GM21447 (cell line): ENCODE data around the gene ASCC1.

Experiments
- ATAC-seq: cut with Tn5 transposase; IDR thresholded peaks from one replicate; pipeline ENCODE4 v1.9.1; 2021; ENCODE audit not compliant: unreplicated experiment

The ASCC1 gene

GRCh38 chr10:72105098-72105475 lies 111.0 kb downstream of the ASCC1 start:
- ATAC-seq = no peak

GRCh38 chr10:72104472-72105097 lies 111.5 kb downstream of the ASCC1 start:
- no peak for ATAC-seq

- no peak for ATAC-seq
Observed at GRCh38 chr10:72099600-72099921, 116.5 kb downstream of the ASCC1 start.

GRCh38 chr10:72098836-72099599 lies 117.1 kb downstream of the ASCC1 start:
- no peak for ATAC-seq

DNA sequence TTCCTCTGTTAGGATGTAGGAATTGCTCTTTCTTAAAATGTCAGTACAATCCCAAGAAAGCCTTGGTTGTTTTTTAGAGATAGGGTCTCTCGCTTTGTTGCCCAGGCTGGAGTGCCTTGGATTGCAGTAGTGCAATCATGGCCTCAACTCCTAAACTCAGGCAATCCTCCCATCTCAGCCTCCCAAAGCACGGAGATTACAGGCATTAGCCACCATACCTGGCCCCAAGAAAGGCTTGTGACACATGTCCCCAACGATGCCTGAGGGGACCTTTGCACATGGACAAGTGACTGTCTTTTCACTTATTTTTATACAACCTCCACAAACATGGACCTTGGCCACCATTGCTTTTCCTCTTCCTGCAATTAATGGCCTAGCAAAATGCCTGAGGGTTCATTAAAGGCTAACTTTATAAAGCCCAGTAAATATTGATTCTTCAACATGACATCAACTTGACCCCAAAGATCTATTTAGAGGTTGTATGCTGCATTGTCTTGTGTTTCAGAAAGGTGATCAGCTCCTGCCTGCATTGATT lies 117.7 kb downstream of the ASCC1 start:
- ATAC-seq = no peak

DNA sequence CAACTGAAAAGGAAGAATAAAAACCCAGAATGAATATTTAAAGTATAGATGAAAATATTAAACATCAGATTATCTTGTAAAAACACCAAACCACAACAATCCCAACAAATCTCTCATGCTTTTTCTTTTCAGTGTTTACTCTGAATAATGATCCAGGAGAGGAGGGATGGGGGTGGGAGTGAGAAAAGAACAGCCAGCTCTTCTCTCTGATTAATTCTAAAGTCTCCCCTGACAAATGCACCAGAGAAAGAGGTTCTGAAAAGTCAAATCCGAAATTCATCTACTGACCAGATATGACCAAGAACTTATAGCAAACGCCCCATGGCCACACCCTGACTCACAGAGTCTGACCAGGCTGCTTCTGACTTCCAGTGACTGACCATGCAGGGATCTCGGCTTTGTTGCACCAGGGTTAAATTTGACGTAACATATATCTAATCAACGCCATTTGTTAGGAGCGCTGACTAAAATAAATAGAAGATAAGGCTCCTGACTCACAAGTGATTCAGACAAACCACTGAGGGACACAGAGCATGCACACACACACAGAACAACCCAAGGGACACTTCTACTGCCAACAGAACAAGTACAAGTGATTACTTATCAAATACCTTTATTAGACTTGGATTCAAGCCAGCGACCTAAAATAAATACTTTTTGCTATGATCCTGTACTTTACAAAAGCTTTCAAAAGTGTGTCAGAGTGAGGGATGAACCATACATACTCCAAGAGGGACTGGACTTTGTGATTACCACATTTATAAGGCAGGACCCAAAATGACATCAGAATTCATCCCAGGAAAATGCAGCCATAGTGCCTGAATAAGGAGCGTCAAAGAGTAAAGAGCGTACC lies 118.4 kb downstream of the ASCC1 start:
- ATAC-seq = no peak

GRCh38 chr10:72096115-72097000 lies 119.7 kb downstream of the ASCC1 start:
- no peak for ATAC-seq

DNA sequence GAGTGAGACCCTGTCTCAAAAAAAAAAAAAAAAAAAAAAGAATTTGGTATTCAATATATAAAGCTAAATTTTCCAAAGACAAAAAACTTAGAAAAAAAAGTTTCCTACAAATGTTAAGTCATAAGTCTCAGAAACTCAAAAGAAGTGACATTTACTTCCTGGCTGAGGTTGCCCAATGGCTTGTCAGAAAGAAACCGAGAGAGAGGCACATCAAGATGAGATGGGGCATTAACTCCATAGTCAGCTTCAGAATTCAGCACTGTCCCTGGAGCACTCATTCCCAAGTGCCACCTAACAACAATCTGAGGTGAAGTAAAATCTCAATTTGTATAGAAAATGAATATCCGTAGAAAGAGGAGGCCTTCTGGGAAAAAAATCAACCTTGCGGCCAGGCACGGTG lies 120.9 kb downstream of the ASCC1 start:
- no peak for ATAC-seq

GRCh38 chr10:72094574-72094973 lies 121.5 kb downstream of the ASCC1 start:
- ATAC-seq = no peak

GRCh38 chr10:72093450-72093849 lies 122.6 kb downstream of the ASCC1 start:
- no peak for ATAC-seq

DNA sequence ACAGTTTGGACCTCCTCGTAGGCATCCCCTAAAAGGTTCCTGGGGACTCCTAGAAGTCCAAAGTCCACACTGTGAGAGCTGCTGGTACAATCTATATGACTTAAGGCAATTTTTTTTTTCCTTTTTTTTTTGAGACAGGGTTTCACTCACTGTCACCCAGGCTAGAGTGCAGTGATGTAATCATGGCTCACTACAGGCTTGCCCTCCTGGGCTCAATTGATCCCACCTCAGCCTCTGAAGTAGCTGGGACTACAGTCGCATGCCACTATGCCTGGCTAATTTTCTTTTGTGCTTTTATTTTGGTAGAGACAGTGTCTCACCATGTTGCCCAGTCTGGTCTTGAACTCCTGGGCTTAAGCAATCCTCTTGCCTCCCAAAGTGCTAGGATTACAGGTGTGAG lies 123.1 kb downstream of the ASCC1 start:
- ATAC-seq = no peak

DNA sequence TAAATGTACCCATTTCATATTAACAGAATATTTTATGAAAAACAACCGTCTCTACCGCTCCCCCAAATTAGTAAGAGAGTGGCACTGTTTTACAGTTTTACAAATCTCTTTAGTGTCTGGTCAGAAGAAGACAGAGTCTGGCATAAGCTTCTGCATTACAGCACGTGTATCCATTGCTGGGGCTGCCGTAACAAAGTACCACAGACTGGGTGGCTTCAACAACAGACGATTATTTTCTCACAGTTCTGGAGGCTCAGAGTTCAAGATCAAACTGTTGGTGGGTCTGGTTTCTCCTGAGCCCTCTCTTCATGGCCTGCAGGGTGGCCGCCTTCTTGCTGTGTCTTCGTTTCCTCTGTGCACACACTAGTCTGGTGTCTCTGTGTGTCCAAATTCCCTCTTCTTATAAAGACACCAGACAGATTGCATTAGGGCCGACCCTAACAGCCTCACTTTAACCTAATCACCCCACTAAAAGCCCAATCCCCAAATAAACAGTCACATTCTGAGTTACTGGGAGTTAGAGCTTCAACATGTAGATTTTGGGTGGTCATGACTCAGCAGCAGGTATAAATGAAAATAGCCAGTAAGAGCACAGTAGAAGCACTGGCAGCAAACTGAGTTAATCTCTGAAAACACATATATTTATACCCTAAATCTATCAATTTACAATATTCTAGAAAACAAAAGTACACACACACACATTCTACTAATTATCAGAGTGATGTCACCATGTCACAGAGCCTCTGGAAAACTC lies 123.7 kb downstream of the ASCC1 start:
- ATAC-seq = no peak

- no peak for ATAC-seq
Observed at GRCh38 chr10:72090326-72090725, 125.8 kb downstream of the ASCC1 start.

GRCh38 chr10:72089618-72090017 lies 126.5 kb downstream of the ASCC1 start:
- no peak for ATAC-seq

DNA sequence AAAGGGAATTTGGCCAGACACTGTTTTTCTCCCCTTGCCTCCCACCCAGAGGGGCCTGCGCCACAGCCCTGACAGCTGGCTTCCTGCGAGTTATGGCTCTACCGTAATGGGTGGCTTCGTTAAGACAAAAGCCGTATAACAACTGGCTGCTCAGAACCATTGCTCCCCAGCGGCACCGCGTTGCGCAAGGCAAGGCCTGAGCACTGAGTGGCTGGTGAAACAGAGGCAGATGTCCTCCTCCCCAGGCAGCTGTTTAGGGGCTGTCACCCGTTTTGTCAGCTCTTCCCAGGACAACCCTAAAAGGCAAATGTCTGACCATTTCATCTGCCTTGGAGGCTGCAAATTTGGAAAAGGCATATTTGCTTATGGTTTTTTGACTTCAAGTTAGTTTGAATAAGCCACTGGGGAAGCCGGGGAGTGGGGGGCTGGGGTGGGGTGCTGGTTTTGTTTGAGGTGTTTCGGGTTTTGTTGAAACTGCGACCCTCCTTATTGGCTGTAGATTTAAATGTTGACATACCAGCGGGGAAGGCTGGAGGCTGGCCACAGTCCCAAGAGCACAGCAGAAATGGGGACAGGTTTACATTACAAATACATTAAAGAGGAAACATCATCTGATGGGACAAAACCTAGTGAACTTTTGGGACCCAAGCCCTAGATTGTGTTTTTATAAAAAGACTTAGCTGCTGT lies 127.0 kb downstream of the ASCC1 start:
- no peak for ATAC-seq

- ATAC-seq = no peak
Observed at GRCh38 chr10:72087969-72088888, 127.8 kb downstream of the ASCC1 start, which contains the start of gene SPOCK2. TSS of gene SPOCK2 (minus strand) at chr10:72088551. CDS start at chr10:72088328, 223 bp downstream.

GRCh38 chr10:72087392-72087968 lies 128.6 kb downstream of the ASCC1 start:
- no peak for ATAC-seq
